Spleen (tissue), 11 donors: ENCODE data around the gene PARP9. TPM values are rescaled to one million over a fixed set of nuclear protein-coding genes. Genes with fewer than 3 reads are reported as not detected.
"Not testable (repeated sequence)": the region's sequence is repeated elsewhere in the genome, so short reads cannot be mapped to it uniquely, and the experiment has no call there.

Source experiments
- DNase-seq: peaks from one replicate; pipeline ENCODE4 v3.0.0-alpha.2; 2020
- H3K27ac ChIP-seq, 8 donors: fragments of 200-600 bp; sonication (generic) in 7 of 8; 1 replicate in 4 of 8; 2 replicates in 4 of 8; pipeline versions ENCODE4 v1.5.0 to v1.8.0; 2016 to 2021; ENCODE audit warnings: inconsistent platforms in 4 of 8, mild to moderate bottlenecking in 4 of 8, moderate library complexity in 1 of 8
- H3K27me3 ChIP-seq, 7 donors: fragments of 200-600 bp; sonication (generic) in 6 of 7; replicated peaks in 1 of 7; 1 replicate in 4 of 7; 2 replicates in 3 of 7; pipeline versions ENCODE4 v1.5.0 to v1.8.0; 2016 to 2021; ENCODE audit warnings: inconsistent platforms in 3 of 7, mild to moderate bottlenecking in 1 of 7
- H3K36me3 ChIP-seq, 6 donors: fragments of 200-600 bp; sonication (generic) in 5 of 6; 1 replicate in 4 of 6; 2 replicates in 2 of 6; pipeline versions ENCODE4 v1.5.0 to v1.8.0; 2016 to 2021; ENCODE audit warnings: inconsistent platforms in 2 of 6
- H3K4me1 ChIP-seq, 6 donors: fragments of 200-600 bp; sonication (generic) in 5 of 6; 1 replicate in 3 of 6; 2 replicates in 3 of 6; pipeline versions ENCODE4 v1.5.0 to v1.8.0; 2016 to 2021; ENCODE audit warnings: inconsistent platforms in 3 of 6
- H3K4me3 ChIP-seq, 8 donors: fragments of 200-600 bp; sonication (generic) in 7 of 8; 1 replicate in 4 of 8; 2 replicates in 4 of 8; pipeline versions ENCODE4 v1.5.0 to v1.8.0; 2016 to 2021; ENCODE audit warnings: inconsistent platforms in 4 of 8, mild to moderate bottlenecking in 4 of 8, moderate library complexity in 2 of 8
- H3K9me3 ChIP-seq, 8 donors: fragments of 200-600 bp; sonication (generic) in 7 of 8; 1 replicate in 4 of 8; 2 replicates in 4 of 8; pipeline versions ENCODE4 v1.5.0 to v1.8.0; 2016 to 2021; ENCODE audit warnings: inconsistent platforms in 4 of 8
- POLR2A ChIP-seq, 3 donors: fragments of 450-650 bp; IDR thresholded peaks; one replicate each; pipeline ENCODE4 v1.5.1; 2017; ENCODE audit warnings: antibody characterized with exemption in 3 of 3, mild to moderate bottlenecking in 1 of 3
- POLR2AphosphoS5 ChIP-seq, 3 donors: sonication (generic); formaldehyde crosslinking; IDR thresholded peaks; one replicate each; pipeline ENCODE4 v1.5.1; 2017; ENCODE audit warnings: antibody characterized with exemption in 3 of 3
- WGBS, 5 donors: extraction: QIAGEN DNeasy Blood & Tissue Kit in 3 of 5; methylation state at CpG; one replicate each; pipeline versions ENCODE4 v1.1.5 to v1.1.7; 2013 to 2018; 5-methylcytosine and 5-hydroxymethylcytosine counted together
- intact Hi-C: fragments of 100-400 bp; cut with DNase I; formaldehyde crosslinking; loops from one replicate; pipeline ENCODE4 v1.15.0; 2023; ENCODE audit warnings: low total_unique reads
- polyA plus RNA-seq, 3 donors: library from polyadenylated mRNA; stranded (reverse); fragments of 200-250 nt; gene quantifications; one replicate each; pipeline ENCODE4 v1.2.1, GENCODE V29; 2013
- total RNA-seq, 7 donors: library from RNA; depleted of rRNA in 3 of 7; stranded (reverse); fragments of >200 nt in 3 of 7; fragmentation: NEBNext Ultra II Directional in 4 of 7; extraction: Animal tissue kit (Norgen Biotek cat#: 25700) in 4 of 7; gene quantifications; one replicate each; pipeline versions ENCODE4 v1.1.0 to v1.2.1, GENCODE V29; 2016 to 2021
- TF ChIP-seq, protein P1 (sequence below), 11 experiments: fragments of 200-600 bp in 7 of 11; fragments of 450-650 bp in 4 of 11; sonication (generic) in 4 of 11; IDR thresholded peaks in 8 of 11; conservative IDR thresholded peaks in 3 of 11; 1 replicate in 7 of 11; 2 replicates in 4 of 11; pipeline versions ENCODE4 v1.4.0 to v1.8.0; 2016 to 2021; ENCODE audit warnings: antibody characterized with exemption in 11 of 11, inconsistent platforms in 4 of 11, mild to moderate bottlenecking in 1 of 11
- donor health status: healthy with polysubstance abuse.
- donor health status: DM: no; HTN: no; CAD: no; lungs with moderate emphysema.
- donor health status: DM: no; HTN: no; CAD: no.
- donor health status: Bipolar disorder and iron deficiency.
- donor health status: healthy.
- donor health status: DM: no; HTN: no; CAD: no.
- donor health status: DM: yes; HTN: yes; CAD: no.

PARP9 gene
- total and polyA plus RNA-seq, 10 donors = 24.0 to 72.6 (median 61.8) TPM

DNA sequence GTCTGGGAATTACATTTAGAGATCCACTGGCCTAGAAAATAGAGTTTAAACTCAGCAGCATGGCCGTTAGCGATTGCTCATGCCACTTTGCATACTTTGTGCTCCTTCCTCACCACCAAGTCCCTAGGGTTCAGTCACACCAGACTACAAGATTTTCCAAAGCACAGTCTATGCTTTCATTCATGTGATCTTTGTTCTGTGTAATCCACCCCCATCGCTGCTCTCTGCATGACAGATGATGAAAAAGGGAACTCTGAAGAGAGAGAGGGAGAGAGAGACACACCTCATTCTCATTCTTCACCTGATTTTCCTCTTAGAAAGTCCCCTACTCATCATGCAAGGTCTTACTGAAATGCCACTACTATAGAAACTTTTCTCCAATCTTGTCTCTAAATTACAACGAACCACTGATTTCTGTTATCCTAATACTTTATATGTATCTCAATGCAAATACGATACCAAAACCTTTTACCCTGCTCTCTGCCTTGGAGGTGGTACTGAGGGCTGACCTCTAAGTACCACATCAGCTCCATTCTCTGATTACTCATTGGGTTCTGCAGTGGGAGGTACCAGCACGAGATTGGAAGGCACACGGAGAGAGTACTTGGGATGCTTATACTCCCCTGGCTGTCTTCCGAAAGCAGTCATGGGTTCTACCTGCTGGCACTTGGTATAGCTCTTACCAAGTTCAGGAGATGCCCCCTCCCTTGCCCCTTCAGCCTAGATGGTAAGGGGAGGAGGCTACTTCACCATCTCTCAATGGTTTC, 12.3 kb upstream of the PARP9 start:
- H3K27me3 ChIP-seq = no peaks in the 10 kb centered on the region
- no peak for DNase-seq
- peaks cover 18 to 90% (median 61%) of the 10 kb centered on the region in 6 donors for H3K4me1 ChIP-seq
- H3K4me3 ChIP-seq = peak overlapping the region in 1 of 8 donors; percentile 87
- TF ChIP-seq POLR2AphosphoS5 (IDR thresholded peaks at IDR 0.05) (peak in 2 of 3 donors; percentile 13 to 85), POLR2A (IDR thresholded peaks at IDR 0.05) (peak in 1 of 3 donors; percentile 61)
- TF ChIP-seq, protein P1, sequence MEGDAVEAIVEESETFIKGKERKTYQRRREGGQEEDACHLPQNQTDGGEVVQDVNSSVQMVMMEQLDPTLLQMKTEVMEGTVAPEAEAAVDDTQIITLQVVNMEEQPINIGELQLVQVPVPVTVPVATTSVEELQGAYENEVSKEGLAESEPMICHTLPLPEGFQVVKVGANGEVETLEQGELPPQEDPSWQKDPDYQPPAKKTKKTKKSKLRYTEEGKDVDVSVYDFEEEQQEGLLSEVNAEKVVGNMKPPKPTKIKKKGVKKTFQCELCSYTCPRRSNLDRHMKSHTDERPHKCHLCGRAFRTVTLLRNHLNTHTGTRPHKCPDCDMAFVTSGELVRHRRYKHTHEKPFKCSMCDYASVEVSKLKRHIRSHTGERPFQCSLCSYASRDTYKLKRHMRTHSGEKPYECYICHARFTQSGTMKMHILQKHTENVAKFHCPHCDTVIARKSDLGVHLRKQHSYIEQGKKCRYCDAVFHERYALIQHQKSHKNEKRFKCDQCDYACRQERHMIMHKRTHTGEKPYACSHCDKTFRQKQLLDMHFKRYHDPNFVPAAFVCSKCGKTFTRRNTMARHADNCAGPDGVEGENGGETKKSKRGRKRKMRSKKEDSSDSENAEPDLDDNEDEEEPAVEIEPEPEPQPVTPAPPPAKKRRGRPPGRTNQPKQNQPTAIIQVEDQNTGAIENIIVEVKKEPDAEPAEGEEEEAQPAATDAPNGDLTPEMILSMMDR (IDR thresholded peaks at IDR 0.05 in 8 of 11, conservative IDR thresholded peaks at IDR 0.05 in 3 of 11) = no peak
- H3K9me3 ChIP-seq = peaks cover 0 to 5% (median 4%) of the 10 kb centered on the region in 8 donors
- H3K27ac ChIP-seq = peak overlapping the region; percentile 76 to 97 (median 90)
- H3K36me3 ChIP-seq = peaks cover 0 to 40% (median 20%) of the 10 kb centered on the region in 6 donors
- intact Hi-C loops = no loop called here
- WGBS, 5 donors = 51 to 64% (median 62%) methylated on average over 8 of the region's 8 CpGs

DNA sequence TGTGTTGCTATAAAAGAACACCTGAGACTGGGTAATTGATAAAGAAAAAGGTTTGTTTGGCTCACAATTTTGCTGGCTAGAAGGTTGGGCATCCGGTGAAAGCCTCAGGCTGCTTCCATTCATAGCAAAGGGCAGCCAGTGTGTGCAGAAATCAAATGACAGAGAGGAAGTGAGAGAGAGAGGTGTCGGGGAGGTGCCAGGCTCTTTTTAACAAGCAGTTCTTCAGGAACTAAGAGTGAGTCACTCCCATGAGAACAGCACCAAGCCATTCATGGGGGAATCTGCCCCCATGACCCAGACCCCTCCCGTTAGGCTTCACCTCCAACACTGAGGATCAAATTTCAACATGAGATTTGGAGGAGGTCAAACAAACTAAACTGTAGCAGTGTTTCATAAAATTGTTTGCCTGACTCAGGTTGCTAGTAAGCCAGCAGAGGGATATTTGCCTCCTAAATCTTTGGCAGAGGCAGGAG, 8.9 kb upstream of the PARP9 start:
- no peak for DNase-seq
- H3K4me1 ChIP-seq = peaks cover 18 to 89% (median 74%) of the 10 kb centered on the region in 6 donors
- WGBS, 5 donors = 30 to 43% (median 38%) methylated on average over 3 of the region's 3 CpGs

DNA sequence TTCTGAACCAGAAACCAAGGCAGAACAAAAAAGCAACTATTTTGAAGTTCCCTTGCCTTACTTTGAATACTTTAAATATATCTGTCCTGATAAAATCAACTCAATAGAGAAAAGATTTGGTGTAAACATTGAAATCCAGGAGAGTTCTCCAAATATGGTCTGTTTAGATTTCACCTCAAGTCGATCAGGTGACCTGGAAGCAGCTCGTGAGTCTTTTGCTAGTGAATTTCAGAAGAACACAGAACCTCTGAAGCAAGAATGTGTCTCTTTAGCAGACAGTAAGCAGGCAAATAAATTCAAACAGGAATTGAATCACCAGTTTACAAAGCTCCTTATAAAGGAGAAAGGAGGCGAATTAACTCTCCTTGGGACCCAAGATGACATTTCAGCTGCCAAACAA, 4.7 kb upstream of the PARP9 start:
- TF ChIP-seq POLR2AphosphoS5 (IDR thresholded peaks at IDR 0.05) = no peak
- TF ChIP-seq, protein P1 (IDR thresholded peaks at IDR 0.05 in 8 of 11, conservative IDR thresholded peaks at IDR 0.05 in 3 of 11) = no peak
- TF ChIP-seq POLR2A (IDR thresholded peaks at IDR 0.05) = no peak
- no peak overlapping the region for H3K4me3 ChIP-seq

More for the DNA sequence above, 8.9 kb upstream of the PARP9 start:
- H3K36me3 ChIP-seq = peaks cover 0 to 74% (median 40%) of the 10 kb centered on the region in 6 donors
- no peaks in the 10 kb centered on the region for H3K9me3 ChIP-seq
- peak overlapping the region; percentile 16 to 81 (median 52) for H3K27ac ChIP-seq
- intact Hi-C loops = no loop called here
- H3K27me3 ChIP-seq = no peaks in the 10 kb centered on the region
- no peak for TF ChIP-seq POLR2A (IDR thresholded peaks at IDR 0.05)
- peak in 1 of 3 donors; percentile 57 for TF ChIP-seq POLR2AphosphoS5 (IDR thresholded peaks at IDR 0.05)
- H3K4me3 ChIP-seq = no peak overlapping the region

DNA sequence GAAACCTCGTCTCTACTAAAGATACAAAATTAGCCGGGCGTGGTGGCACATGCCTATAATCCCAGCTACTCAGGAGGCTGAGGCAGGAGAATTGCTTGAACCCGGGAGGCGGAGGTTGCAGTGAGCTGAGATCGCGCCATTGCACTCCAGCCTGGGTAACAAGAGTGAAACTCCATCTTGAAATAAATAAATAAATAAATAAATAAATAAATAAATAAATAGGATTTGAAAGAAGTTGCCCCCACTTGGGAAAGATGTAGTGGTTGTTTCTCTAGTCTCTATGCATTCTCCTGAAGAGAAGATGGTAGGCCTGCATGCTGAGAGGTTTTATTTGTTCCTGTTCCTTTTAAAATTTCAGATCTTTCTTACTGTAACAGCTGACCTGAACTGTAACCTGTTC, 4.0 kb upstream of the PARP9 start:
- H3K27me3 ChIP-seq, H3K4me3 ChIP-seq, H3K9me3 ChIP-seq, intact Hi-C loops, DNase-seq: not testable (repeated sequence)
- Histone ChIP-seq H3K36me3 (peaks cover 0 to 76% (median 53%) of the 10 kb centered on the region in 6 donors), H3K4me1 (peaks cover 22 to 84% (median 79%) of the 10 kb centered on the region in 6 donors), H3K27ac (peak overlapping the region in 6 of 8 donors; percentile 20 to 98 (median 57))
- WGBS, 5 donors = 94 to 99% (median 95%) methylated on average over 7 of the region's 7 CpGs

More for the DNA sequence above, 4.7 kb upstream of the PARP9 start:
- Histone ChIP-seq H3K27me3 (no peaks in the 10 kb centered on the region), H3K36me3 (peaks cover 0 to 82% (median 55%) of the 10 kb centered on the region in 6 donors), H3K9me3 (no peaks in the 10 kb centered on the region), H3K27ac (peak overlapping the region in 6 of 8 donors; percentile 1 to 98 (median 57)), H3K4me1 (peaks cover 23 to 84% (median 79%) of the 10 kb centered on the region in 6 donors)
- intact Hi-C loops = no loop called here
- WGBS, 5 donors = 72 to 74% (median 72%) methylated on average over 3 of the region's 3 CpGs
- DNase-seq = no peak

DNA sequence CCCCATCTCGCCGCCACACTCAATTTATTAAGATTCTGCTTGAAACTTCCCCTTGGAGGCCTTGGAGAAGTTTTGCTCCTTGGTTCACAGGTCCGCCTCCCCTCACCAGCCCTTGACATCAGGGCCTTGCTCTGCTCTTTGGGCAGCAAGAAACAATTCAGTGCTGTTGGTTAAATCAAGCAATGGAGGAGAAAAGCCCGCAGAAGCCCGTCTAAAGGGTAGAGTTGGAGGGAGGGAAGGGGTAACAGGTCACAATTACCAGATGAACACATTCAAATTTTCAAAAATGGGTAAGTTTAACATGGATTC, 429 bp downstream of the PARP9 start:
- H3K4me1 ChIP-seq = peaks cover 37 to 87% (median 81%) of the 10 kb centered on the region in 6 donors
- H3K36me3 ChIP-seq = peaks cover 0 to 54% (median 32%) of the 10 kb centered on the region in 6 donors
- H3K27me3 ChIP-seq = no peaks in the 10 kb centered on the region
- no peaks in the 10 kb centered on the region for H3K9me3 ChIP-seq
- WGBS, 5 donors = 2 to 9% (median 7%) methylated on average over 5 of the region's 5 CpGs
- peak overlapping the region; percentile 60 to 95 (median 82) for H3K4me3 ChIP-seq
- DNase-seq = no peak
- peak overlapping the region; percentile 94 to 99 (median 97) for H3K27ac ChIP-seq
- intact Hi-C loops = loop anchor here (2.0 kb wide), 1 partner anchor 115 kb away; no protein-coding TSS in a partner anchor
- TF ChIP-seq POLR2A (IDR thresholded peaks at IDR 0.05) (no peak), POLR2AphosphoS5 (IDR thresholded peaks at IDR 0.05) (no peak)
- TF ChIP-seq, protein P1 (IDR thresholded peaks at IDR 0.05 in 8 of 11, conservative IDR thresholded peaks at IDR 0.05 in 3 of 11) = no peak
